GM12878 (cell line): ENCODE measurements around the gene NCBP3. TPM values are rescaled to one million over a fixed set of nuclear protein-coding genes. Genes with fewer than 3 reads are reported as not detected.

Experiments used
- ATAC-seq: fragments of 200-7000 bp; cut with Tn5 transposase; 3 replicates; pipeline ENCODE4 v1.9.1; 2020; ENCODE audit warnings: mild to moderate bottlenecking, moderate library complexity
- BruUV-seq: library from RNA; stranded (reverse); fragments of 400-500 nt; replicated peaks from 2 replicates; lab custom pipeline; 2021; lab: Mats Ljungman, UMichigan
- CTCF ChIA-PET: fragments of 300-600 bp; sonication (Branson Sonifier 250); formaldehyde crosslinking; extraction: SDS; loops from one replicate; lab custom pipeline; 2021; ENCODE audit warnings: inconsistent platforms; lab: Yijun Ruan, JAX
- POLR2A ChIA-PET: fragments of 350-600 bp; formaldehyde crosslinking; extraction: SDS; loops from one replicate; lab custom pipeline; 2021; ENCODE audit warnings: inconsistent platforms; lab: Charles Lee
- RAD21 ChIA-PET: fragments of 300-600 bp; sonication (Branson Sonifier 250); formaldehyde crosslinking; loops from one replicate; lab custom pipeline; 2023; ENCODE audit warnings: antibody characterized with exemption; ENCODE audit not compliant: unreplicated experiment; lab: Charles Lee
- SMC1A ChIA-PET: fragments of 300-600 bp; sonication (Branson Sonifier 250); formaldehyde crosslinking; loops from one replicate; lab custom pipeline; 2023; ENCODE audit not compliant: unreplicated experiment, uncharacterized antibody; lab: Charles Lee
- DNase-seq: peaks from one replicate; pipeline ENCODE4 v3.0.0-alpha.2; 2011; ENCODE audit warnings: low read depth, low spot score
- FAIRE-seq: peaks from 3 replicates; lab custom pipeline; 2011; peaks lifted over from hg19 to GRCh38; lab: Jason Lieb, UNC
- H2AFZ ChIP-seq: 2 replicates; pipeline ENCODE4 v1.6.0; 2011; ENCODE audit warnings: low read depth, low read length, control low read depth; ENCODE audit not compliant: control insufficient read depth
- H3K27ac ChIP-seq: 2 replicates; pipeline ENCODE4 v1.5.1; 2011; ENCODE audit warnings: control low read depth; ENCODE audit not compliant: control insufficient read depth, insufficient read depth
- H3K27me3 ChIP-seq, 2 experiments: replicated peaks in 1 of 2; 2 replicates each; pipeline versions ENCODE4 v1.6.0 to v1.6.1; 2011; ENCODE audit warnings: low read length in 1 of 2; ENCODE audit not compliant: control insufficient read depth in 2 of 2, insufficient read depth in 2 of 2
- H3K36me3 ChIP-seq, 2 experiments: 2 replicates each; pipeline ENCODE4 v1.5.1; 2011; ENCODE audit warnings: low read length in 1 of 2; ENCODE audit not compliant: control insufficient read depth in 2 of 2, insufficient read depth in 2 of 2
- H3K4me1 ChIP-seq: 2 replicates; pipeline ENCODE4 v1.6.1; 2011; ENCODE audit warnings: mild to moderate bottlenecking, low read length, moderate library complexity, mixed read lengths; ENCODE audit not compliant: control insufficient read depth, insufficient read depth
- H3K4me2 ChIP-seq: 2 replicates; pipeline ENCODE4 v1.6.0; 2011; ENCODE audit warnings: control low read depth; ENCODE audit not compliant: control insufficient read depth, insufficient read depth
- H3K4me3 ChIP-seq: fragments of 200-600 bp; sonication (generic); 2 replicates; pipeline ENCODE4 v1.5.1; 2016
- H3K79me2 ChIP-seq: 2 replicates; pipeline ENCODE4 v1.6.0; 2011; ENCODE audit warnings: low read length; ENCODE audit not compliant: control insufficient read depth, insufficient read depth
- H3K9ac ChIP-seq: 2 replicates; pipeline ENCODE4 v1.8.0; 2011; ENCODE audit warnings: low read length, control low read depth, mixed read lengths; ENCODE audit not compliant: control insufficient read depth, insufficient read depth
- H3K9me3 ChIP-seq: replicated peaks from 3 replicates; pipeline ENCODE4 v1.5.1; 2011; ENCODE audit warnings: mild to moderate bottlenecking, low read length; ENCODE audit not compliant: control insufficient read depth, insufficient read depth
- H4K20me1 ChIP-seq: 2 replicates; pipeline ENCODE4 v1.6.0; 2011; ENCODE audit not compliant: control insufficient read depth, insufficient read depth
- ASH2L ChIP-seq: fragments of 300-600, 200-600 bp; sonication (generic); IDR thresholded peaks from 2 replicates; pipeline ENCODE4 v1.6.1; 2017; ENCODE audit warnings: low read depth, mild to moderate bottlenecking, borderline replicate concordance
- BCL11A ChIP-seq: IDR thresholded peaks from 2 replicates; pipeline ENCODE4 v1.6.1; 2011; ENCODE audit warnings: low read depth, low read length
- CTCF ChIP-seq, 3 experiments: IDR thresholded peaks in 2 of 3; conservative IDR thresholded peaks in 1 of 3; 2 replicates each; pipeline ENCODE4 v1.5.1; 2011; ENCODE audit warnings: low read depth in 3 of 3, low read length in 3 of 3, mild to moderate bottlenecking in 3 of 3, control low read depth in 2 of 3, moderate library complexity in 2 of 3, inconsistent platforms in 1 of 3, mixed read lengths in 1 of 3; ENCODE audit not compliant: control insufficient read depth in 2 of 3, insufficient read depth in 1 of 3; ENCODE audit errors: extremely low read depth in 1 of 3
- E4F1 ChIP-seq: fragments of 450-650 bp; IDR thresholded peaks from 2 replicates; pipeline ENCODE4 v1.6.1; 2018; ENCODE audit warnings: borderline replicate concordance, mild to moderate bottlenecking; ENCODE audit not compliant: partially characterized antibody
- MEF2B ChIP-seq: fragments of 450-650 bp; IDR thresholded peaks from 2 replicates; pipeline ENCODE4 v1.6.1; 2018; ENCODE audit warnings: mild to moderate bottlenecking, moderate library complexity; ENCODE audit not compliant: partially characterized antibody, poor library complexity, severe bottlenecking
- MYC ChIP-seq: IDR thresholded peaks from 2 replicates; pipeline ENCODE4 v1.6.1; 2011; ENCODE audit warnings: mild to moderate bottlenecking, low read length, moderate library complexity, inconsistent platforms; ENCODE audit not compliant: insufficient read depth, insufficient replicate concordance, insufficient read length, severe bottlenecking
- PAX5 ChIP-seq: IDR thresholded peaks from 2 replicates; pipeline ENCODE4 v1.6.1; 2011; ENCODE audit warnings: low read depth, low read length, borderline replicate concordance
- RAD21 ChIP-seq: IDR thresholded peaks from 2 replicates; pipeline ENCODE4 v1.6.1; 2011; ENCODE audit warnings: mild to moderate bottlenecking, low read depth, low read length, moderate library complexity; ENCODE audit not compliant: insufficient read depth
- RELB ChIP-seq: fragments of 450-650 bp; IDR thresholded peaks from 2 replicates; pipeline ENCODE4 v1.6.1; 2017; ENCODE audit warnings: low read depth, mild to moderate bottlenecking, moderate library complexity
- TAF1 ChIP-seq: IDR thresholded peaks from 2 replicates; pipeline ENCODE4 v1.6.1; 2011; ENCODE audit warnings: mild to moderate bottlenecking, low read depth, low read length, borderline replicate concordance
- TCF3 ChIP-seq: IDR thresholded peaks from 2 replicates; pipeline ENCODE4 v1.6.1; 2012; ENCODE audit warnings: low read depth, mild to moderate bottlenecking, low read length, borderline replicate concordance; ENCODE audit not compliant: insufficient read depth
- WRNIP1 ChIP-seq: IDR thresholded peaks from 2 replicates; pipeline ENCODE4 v1.6.1; 2011; ENCODE audit warnings: low read depth, low read length, improper control_type of control experiment, borderline replicate concordance
- WGBS: methylation state at CpG from one replicate; pipeline ENCODE4 v1.1.6; 2016; ENCODE audit warnings: low lambda C conversion rate; ENCODE audit not compliant: insufficient replicate concordance, insufficient coverage; ENCODE audit errors: missing lambda C conversion rate; 5-methylcytosine and 5-hydroxymethylcytosine counted together
- in situ Hi-C: fragments of 300-500 bp; cut with MboI; formaldehyde crosslinking; loops from 9 replicates; pipeline ENCODE4 v1.14.3; 2018; ENCODE audit warnings: mixed read lengths
- intact Hi-C: fragments of 100-400 bp; cut with micrococcal nuclease; formaldehyde crosslinking; loops from one replicate; pipeline ENCODE4 v1.14.2; 2022; ENCODE audit not compliant: unreplicated experiment
- polyA plus RNA-seq, 11 experiments: library from polyadenylated mRNA; depleted of rRNA in 4 of 11; unstranded in 6 of 11; stranded (reverse) in 5 of 11; fragments of >200 nt; fragmentation: Nextera tagmentation in 4 of 11; fragmentation: Illumina TruSeq in 1 of 11; extraction: Ambion mirVana in 4 of 11; extraction: Trizol in 1 of 11; gene quantifications; 1 replicate in 1 of 11; 2 replicates in 10 of 11; pipeline versions ENCODE4 v1.2.1 to v1.2.3, GENCODE V29; 2011 to 2016; ENCODE audit warnings: inconsistent platforms in 2 of 11, missing spikeins in 2 of 11, low read depth in 1 of 11
- total RNA-seq, 4 experiments: library from RNA; depleted of rRNA in 3 of 4; stranded (reverse); fragments of >200 nt in 3 of 4; fragmentation: Illumina TruSeq in 1 of 4; extraction: Trizol in 1 of 4; gene quantifications; 2 replicates each; pipeline versions ENCODE4 v1.2.1 to v1.2.3, GENCODE V29; 2013 to 2021
- TF ChIP-seq, protein P1 (sequence below): IDR thresholded peaks from 2 replicates; pipeline ENCODE4 v1.6.1; 2011; ENCODE audit warnings: borderline replicate concordance, low read depth, mild to moderate bottlenecking, moderate library complexity, mixed read lengths, low read length; ENCODE audit not compliant: insufficient read depth; ENCODE audit errors: extremely low read length

Gene NCBP3
- total and polyA plus RNA-seq, 10 of the 15 experiments (the other 5 are each of a cell fraction or from before 2014, with no cell fraction given): 5.2 to 32.0 (median 23.2) TPM

DNA sequence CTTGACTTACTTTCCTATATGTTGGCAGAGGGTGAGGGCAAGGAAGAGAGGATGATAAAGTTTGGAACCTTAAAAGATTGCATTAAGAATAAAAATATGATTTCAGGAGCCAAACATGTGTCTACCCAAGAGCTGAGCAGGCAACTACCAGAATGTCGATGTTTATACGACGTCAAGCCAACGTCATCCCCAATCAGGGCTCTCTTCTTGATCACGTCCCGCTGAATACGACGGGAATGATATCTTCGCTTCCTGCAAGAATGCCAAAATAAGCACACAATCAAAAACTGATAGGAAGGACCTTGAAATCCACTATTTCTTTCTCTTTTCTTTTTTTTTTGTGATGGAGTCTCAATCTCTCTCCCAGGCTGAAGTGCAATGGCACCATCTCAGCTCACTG is 24.9 kb downstream of the NCBP3 start:
- Histone ChIP-seq H2AFZ (no peak overlapping the region), H3K4me1 (peaks cover 6% of the 10 kb centered on the region; the same call in 1 of the 2 replicates), H3K9ac (no peak overlapping the region), H3K27ac (no peak overlapping the region), H3K9me3 (no peaks in the 10 kb centered on the region), H3K79me2 (no peaks in the 10 kb centered on the region), H4K20me1 (no peaks in the 10 kb centered on the region), H3K36me3 (peaks cover 5 to 31% of the 10 kb centered on the region in 2 experiments), H3K4me3 (no peak overlapping the region), H3K27me3 (no peaks in the 10 kb centered on the region), H3K4me2 (no peak overlapping the region)
- RAD21 ChIA-PET: interaction anchor here (1.1 kb wide), 1 partner anchor 103 kb away, joined by 3 read pairs; no protein-coding TSS in a partner anchor
- no peak for DNase-seq
- CTCF ChIA-PET: interaction anchor here (0.9 to 1.6 kb wide), 2 partner anchors 70 to 83 kb away, joined by 3 to 5 read pairs; no protein-coding TSS in a partner anchor
- TF ChIP-seq ASH2L: no peak
- no peak for TF ChIP-seq MYC
- no peak for TF ChIP-seq PAX5
- TF ChIP-seq, protein P1, sequence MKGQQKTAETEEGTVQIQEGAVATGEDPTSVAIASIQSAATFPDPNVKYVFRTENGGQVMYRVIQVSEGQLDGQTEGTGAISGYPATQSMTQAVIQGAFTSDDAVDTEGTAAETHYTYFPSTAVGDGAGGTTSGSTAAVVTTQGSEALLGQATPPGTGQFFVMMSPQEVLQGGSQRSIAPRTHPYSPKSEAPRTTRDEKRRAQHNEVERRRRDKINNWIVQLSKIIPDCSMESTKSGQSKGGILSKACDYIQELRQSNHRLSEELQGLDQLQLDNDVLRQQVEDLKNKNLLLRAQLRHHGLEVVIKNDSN: no peak
- TF ChIP-seq TCF3: no peak
- no peak for TF ChIP-seq BCL11A
- no peak for TF ChIP-seq TAF1
- no peak for TF ChIP-seq E4F1
- TF ChIP-seq CTCF (IDR thresholded peaks at IDR 0.05 in 2 of 3, conservative IDR thresholded peaks at IDR 0.05 in 1 of 3; ENCODE audit: control insufficient read depth in 2 of 3, extremely low read depth in 1 of 3, insufficient read depth in 1 of 3, low read depth in 3 of 3, low read length in 3 of 3): no peak
- no peak for TF ChIP-seq RAD21
- no peak for TF ChIP-seq WRNIP1
- TF ChIP-seq RELB: no peak
- no peak for TF ChIP-seq MEF2B
- no TSS peak for BruUV-seq
- ATAC-seq: no peak
- in situ Hi-C loops (loop anchor here (5.0 kb wide), 2 partner anchors 84 to 139 kb away; no protein-coding TSS in a partner anchor), intact Hi-C loops (no loop called here)
- 100% methylated on average over 9 of the region's 9 CpGs for WGBS
- SMC1A ChIA-PET: interaction anchor here (0.6 to 1.7 kb wide), 3 partner anchors 25 to 73 kb away, joined by 3 to 4 read pairs (median 3); no protein-coding TSS in a partner anchor
- no peak for FAIRE-seq
- POLR2A ChIA-PET: interaction anchor here (0.6 kb wide), 1 partner anchor 202 kb away, joined by 3 read pairs; no protein-coding TSS in a partner anchor
